GM21717 (cell line): ENCODE measurements around the gene MEF2C.
"Not testable (repeated sequence)": the region's sequence is repeated elsewhere in the genome, so short reads cannot be mapped to it uniquely, and the experiment has no call there.

Source experiments
- ATAC-seq: cut with Tn5 transposase; IDR thresholded peaks from one replicate; pipeline ENCODE4 v1.9.1; 2021; ENCODE audit warnings: mild to moderate bottlenecking, moderate library complexity; ENCODE audit not compliant: unreplicated experiment

Gene MEF2C

GRCh38 chr5:88808153-88808552 is 74.8 kb downstream of the MEF2C start:
- peak; percentile 74 for ATAC-seq

DNA sequence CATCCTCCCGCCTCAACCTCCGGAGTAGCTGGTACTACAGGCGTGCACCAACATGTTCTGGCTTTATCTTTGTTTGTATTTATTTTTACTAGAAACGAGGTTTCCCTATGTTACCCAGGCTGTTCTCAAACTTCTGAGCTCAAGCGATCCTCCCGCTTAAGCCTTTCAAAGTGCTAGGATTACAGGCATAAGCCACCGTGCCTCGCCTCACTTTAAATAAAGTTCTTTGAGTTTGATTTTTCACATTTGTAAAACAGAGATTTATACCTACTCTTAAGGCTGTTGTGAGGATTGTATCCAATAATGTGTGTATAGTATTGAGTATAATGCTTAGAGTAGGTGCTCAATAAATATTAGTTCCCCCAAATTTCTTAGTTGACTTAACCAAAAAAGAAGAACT is 75.7 kb downstream of the MEF2C start:
- no peak for ATAC-seq

- no peak for ATAC-seq
Measured at GRCh38 chr5:88806338-88806737, 76.6 kb downstream of the MEF2C start.

DNA sequence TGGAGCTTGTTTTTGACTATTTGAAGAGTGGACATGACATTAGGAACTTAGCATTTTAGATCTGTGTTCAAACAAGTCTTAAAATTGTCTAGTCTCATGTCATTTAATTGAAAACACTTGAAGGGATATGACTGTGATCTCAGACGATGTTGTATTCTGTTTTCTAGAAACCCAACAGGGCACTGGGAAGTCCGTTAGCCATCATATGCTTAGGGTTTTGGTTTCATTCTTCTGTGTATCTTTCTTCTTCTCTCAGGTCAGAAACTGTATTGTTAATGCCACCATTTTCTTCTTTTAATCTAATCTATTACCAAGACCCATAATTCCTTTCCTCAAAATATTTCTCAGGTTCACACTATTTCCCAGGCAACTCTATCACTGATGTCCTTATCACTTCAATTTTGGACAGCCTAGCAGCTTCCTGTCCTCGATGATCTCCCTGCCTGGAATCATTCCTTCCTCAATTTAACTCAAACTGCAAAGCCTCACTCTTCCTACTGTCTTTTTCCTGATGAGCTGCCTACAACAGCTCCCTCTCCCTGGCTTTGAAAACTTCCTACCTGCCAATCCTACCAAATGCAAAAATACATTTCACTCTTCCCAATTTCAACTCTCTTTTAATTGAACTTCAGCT is 77.7 kb downstream of the MEF2C start:
- peak; percentile 60 for ATAC-seq

DNA sequence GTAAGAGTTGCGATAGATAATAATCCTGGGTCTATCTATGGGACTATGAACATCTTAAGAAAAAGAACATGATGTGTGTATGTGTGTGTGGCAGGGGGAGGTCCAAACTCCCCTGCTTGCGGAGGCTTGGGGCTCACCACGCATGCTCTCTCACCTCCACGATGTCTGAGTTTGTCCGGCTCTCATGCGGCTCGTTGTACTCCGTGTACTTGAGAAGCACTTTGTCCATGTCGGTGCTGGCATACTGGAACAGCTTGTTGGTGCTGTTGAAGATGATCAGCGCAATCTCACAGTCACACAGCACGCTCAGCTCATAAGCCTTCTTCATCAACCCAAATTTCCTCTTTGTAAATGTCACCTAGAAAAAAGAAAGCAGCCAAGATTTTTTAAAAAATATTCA is 78.5 kb downstream of the MEF2C start:
- no peak for ATAC-seq

DNA sequence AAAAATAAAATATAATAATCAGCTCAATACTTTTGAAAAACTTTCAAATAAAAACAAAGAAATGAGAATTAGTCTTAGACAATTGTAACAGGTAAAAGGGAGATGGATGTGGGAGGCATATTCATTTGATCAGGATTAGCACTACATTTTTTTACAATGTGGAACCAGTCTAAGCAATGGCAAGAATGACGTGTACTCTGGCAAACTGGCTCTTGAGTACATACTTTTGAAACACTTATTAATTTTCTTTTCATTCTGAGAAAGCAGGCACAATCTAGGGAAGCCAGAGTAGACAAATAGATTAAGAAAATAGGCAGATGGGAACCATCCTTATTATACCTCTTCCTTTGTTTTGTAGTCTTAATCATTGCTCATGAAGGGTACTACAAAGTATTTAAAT is 79.7 kb downstream of the MEF2C start:
- ATAC-seq, result no peak

GRCh38 chr5:88799938-88800535 is 82.9 kb downstream of the MEF2C start:
- no peak for ATAC-seq

DNA sequence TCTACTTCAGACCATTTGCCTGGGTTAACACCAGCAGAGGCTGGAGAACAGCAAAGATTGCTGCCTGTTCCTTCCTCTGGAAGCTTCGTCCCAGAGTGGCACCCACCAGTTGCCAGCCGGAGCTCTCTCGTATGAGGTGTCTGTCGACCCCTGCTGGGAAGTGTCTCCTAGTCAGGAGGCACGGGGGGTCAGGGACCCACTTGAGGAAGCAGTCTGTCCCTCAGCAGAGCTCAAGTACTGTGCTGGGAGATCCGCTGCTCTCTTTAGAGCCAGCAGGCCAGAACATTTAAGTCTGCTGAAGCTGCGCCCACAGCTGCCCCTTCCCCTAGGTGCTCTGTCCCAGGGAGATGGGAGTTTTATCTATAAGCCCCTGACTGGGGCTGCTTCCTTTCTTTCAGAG is 84.1 kb downstream of the MEF2C start:
- not testable (repeated sequence) for ATAC-seq

- not testable (repeated sequence) for ATAC-seq
Measured at GRCh38 chr5:88793797-88794196, 89.2 kb downstream of the MEF2C start.

- no peak for ATAC-seq
Measured at GRCh38 chr5:88792144-88792840, 90.7 kb downstream of the MEF2C start.

DNA sequence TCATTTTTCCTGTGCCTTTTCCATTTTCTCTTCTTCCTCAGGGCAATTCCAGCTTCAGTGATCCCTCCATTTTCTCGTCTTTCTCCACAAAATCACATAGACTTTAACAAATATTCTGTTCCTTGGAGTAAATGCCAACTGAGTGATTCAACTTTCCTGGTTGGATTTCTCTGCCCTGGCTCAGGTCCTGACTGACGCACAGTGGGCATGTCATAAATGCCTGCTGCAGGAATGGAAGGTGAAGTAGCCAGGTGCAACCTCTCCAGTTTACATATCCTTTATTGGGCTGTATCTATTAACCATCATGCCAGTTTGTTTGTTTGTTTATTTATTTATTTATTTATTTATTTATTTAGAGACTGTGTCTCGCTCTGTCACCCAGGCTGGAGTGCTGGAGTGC is 95.1 kb downstream of the MEF2C start:
- ATAC-seq, result no peak

DNA sequence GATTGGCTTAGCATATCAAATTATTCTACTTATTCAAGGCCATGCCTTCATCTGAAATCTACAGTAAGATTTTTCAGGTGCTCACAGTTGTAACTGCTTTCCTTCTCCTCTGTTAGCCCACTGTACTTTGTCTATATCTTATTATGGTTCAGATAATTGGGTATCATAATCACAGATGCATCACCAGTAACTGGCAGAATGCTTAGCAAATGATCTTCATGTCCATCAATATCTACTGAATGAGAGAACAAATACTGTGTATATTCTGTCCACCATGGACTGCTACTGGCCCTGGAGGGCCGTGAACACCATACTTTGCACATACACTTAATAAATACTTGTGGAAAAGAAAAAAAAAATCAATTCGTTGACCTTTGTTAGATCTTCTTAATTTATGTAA is 96.2 kb downstream of the MEF2C start:
- ATAC-seq, result no peak

DNA sequence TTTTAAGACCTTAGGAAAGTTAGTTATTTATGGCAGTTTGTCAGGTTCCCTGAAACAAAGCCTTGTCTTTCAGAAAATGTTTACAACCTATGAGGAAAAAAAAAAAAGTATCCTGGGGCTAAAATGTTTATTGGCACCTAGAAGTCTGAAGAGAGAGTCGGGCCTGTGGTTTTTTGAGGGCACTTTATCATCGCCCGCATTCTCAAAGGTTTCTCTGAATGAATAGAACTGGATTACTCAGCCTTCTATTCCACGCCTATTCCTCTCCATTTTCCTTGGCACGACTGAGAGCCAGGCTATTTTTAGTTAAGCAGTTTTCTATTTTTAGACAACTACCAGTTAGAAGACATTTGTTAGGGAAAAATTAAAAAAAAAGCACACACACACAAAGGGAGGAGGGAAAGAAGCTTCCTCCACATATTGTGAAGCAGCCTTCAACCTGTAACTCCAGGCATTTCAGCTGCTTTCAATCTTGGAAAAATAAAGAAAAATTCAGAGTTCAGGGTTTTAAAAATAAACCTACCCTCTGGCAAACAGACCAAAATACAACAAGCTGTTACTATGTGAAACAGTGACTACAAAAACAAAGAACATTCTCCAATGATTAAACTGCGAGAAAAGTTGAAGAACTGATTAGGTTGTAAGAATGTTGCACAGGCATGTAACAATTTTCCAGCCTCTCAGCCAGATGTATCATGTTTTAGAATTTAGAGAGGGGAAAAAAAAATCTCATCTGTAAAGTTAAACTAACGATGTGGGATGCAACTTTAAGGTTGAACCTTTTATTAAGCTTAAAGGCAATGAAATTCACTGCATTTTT is 97.0 kb downstream of the MEF2C start:
- peak; percentile 60 for ATAC-seq

DNA sequence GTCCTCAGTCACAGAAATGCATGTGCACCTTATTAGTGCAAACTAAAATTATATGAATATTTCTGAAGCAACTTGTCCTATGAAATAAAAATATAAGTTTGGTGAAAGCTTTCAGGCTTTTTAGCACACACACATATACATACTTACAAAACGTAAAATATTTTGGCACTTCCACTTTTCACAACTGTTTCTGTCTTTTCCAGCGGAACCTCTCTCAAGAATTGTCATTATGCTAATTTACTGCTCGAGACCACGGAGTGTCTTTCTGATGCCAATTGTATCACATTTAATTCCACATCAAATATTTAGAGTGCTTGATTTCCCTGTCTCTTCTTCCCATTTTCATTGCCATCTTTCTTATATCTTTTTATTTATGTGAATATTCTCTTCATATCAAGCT is 100.4 kb downstream of the MEF2C start:
- ATAC-seq, result no peak

DNA sequence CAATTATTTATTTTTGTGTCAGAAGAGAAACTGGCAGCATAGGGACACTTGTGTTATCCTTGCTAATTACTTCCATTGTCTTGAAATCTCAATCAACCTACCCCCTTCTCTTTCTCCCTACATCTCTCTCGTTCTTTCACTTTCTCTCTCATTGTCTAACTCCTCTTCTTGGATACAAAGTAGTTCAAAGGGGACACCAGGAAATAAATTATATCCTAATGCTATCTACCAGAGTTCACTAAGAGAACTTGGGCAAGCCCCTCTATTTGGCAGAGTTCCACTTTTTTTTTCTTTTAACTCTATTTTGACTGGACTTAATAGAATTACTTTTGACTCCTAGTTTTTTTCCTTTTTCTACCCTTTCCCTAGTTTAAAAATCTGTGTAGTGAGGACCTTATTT is 102.2 kb downstream of the MEF2C start:
- no peak for ATAC-seq

DNA sequence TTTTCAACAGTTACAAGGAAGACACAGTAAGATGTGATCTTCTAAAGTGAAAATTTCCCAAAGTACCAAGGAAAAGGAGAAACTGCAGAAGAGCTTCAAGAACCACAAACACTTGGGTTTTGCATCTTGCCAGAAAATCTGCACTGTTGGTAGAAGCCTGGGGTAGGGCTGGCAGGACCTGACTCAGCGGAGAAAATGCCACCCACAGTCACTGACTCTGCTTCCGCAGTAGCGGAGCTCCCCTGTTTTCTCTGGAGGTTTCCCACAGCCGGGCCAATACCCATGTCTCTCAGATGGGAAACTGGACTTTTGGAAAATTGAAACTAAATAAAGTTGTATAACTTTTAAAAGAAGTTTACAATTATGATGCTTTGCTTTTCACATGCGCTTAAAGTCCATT is 104.2 kb downstream of the MEF2C start:
- ATAC-seq, result no peak

DNA sequence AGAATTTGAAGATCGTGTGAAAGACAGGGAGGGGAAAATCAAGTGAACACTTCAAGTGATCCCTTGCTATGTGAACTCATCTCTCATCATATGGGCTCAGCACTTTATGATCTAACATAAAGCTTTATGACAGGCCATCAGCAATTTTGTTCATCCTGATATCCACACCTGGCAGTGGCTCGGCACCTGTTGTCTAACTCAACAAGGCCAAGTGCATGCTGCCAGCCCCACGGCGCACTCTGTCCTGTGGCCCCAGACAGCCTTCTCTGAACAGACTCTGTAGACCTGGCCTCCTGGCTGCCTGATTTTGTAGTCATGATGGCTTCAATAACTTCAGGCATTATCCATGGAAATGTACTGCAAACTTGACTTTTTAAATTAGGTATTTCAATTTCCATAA is 106.3 kb downstream of the MEF2C start:
- ATAC-seq, result no peak

GRCh38 chr5:88772831-88773230 is 110.2 kb downstream of the MEF2C start:
- ATAC-seq, result no peak

GRCh38 chr5:88772047-88772446 is 110.9 kb downstream of the MEF2C start:
- ATAC-seq, result no peak

DNA sequence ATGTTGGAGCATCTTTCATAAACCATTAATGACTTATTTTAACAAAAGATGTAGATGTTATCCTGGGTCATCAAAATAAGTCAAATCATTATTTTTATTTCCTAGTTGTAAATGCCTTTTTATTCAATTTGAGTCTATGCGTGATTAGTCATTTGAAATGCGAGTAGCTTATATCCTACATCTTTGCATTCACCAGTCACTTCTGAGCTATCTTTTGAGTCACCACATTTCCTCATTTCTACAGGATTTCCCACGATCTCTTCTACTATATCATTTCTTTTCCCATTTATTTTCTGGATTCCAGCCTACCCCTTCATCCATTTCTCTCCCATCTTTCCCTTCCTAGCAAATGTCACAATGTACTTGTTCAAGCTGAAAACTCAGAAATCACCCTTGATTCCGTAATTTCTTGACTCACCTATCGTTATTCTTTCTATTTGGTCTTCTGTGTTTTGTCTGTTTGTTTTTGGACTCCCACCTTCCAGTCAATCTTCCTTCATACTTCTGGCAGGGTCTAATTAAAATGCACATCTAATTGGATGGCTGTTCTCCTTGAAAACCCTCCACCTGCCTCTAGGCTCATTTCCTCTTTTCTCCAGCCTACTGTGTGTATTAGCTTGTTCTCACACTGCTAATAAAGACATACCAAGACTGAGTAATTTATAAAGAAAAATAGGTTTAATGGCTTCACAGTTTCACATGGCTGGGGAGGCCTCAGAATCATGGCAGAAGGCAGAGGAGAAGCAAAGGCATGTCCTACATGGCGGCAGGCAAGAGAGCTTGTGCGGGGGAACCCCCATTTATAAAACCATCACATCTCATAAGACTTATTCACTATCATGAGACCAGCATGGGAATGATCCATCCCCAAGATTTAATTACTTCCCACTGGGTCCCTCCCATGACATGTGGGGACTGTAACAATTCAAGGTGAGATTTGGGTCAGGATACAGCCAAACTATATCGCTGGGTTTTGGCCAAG is 112.4 kb downstream of the MEF2C start:
- ATAC-seq, result no peak
